GM19395 (cell line): ENCODE data around the gene SOWAHC.
"Not testable (repeated sequence)": the region's sequence is repeated elsewhere in the genome, so short reads cannot be mapped to it uniquely, and the experiment has no call there.

Experiments
- ATAC-seq: cut with Tn5 transposase; IDR thresholded peaks from one replicate; pipeline ENCODE4 v1.9.1; 2021; ENCODE audit warnings: mild to moderate bottlenecking, moderate library complexity; ENCODE audit not compliant: unreplicated experiment

The SOWAHC gene

GRCh38 chr2:109614715-109615636 is 812 bp downstream of the SOWAHC start:
- ATAC-seq, result no peak

DNA sequence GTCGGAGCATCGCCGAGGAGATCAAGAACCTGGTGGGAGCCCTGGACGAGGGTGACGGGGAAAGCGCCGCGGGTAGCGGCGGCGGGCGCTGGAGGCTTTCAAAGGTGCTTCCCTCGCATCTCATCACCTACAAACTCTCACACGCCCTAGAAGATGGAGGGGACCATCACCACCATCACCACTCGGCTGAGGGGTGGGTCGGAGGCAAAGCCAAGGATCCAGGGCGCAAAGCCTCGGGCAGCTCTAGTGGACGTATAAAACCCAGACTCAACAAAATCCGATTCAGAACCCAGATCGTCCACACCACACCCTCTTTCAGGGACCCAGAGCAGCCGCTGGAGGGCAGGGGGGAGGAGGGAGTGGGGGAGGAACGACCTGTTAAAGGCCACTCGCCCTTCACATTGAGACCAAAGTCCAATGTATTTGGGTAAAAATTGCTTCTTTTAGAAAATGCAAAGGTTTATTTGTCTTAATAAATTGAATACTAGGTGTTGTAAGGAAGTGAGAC is 1.5 kb downstream of the SOWAHC start:
- ATAC-seq, result no peak

- no peak for ATAC-seq
Observed at GRCh38 chr2:109616184-109616583, 2.0 kb downstream of the SOWAHC start.

DNA sequence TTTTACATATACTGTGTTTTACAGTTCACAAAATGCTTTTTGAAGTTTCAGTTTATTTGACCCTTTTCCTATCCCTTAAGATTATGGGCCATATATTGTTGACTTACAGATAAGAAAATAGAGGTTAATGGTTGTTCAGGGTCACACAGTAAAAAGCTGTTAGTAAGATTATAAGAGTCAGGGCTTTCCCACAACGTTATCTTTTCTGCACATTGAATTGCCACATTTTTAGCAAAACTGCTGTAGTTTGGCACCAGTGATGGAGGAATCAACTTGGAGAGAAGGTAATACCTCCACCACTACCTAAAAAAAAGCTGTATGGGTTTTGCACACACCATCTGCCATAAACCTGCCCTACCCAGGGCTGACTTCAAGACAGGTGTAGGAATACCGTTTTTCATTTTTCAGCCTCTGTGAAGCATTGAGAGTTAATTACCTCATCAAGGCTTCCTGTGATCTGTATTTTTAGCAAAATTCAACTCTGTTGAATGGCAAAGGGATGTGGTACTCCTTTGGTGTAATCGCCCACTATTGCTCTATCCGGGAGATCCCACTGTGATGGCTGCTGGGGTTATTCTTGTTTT is 5.0 kb downstream of the SOWAHC start:
- no peak for ATAC-seq

GRCh38 chr2:109623297-109623696 is 9.1 kb downstream of the SOWAHC start:
- ATAC-seq, result no peak

DNA sequence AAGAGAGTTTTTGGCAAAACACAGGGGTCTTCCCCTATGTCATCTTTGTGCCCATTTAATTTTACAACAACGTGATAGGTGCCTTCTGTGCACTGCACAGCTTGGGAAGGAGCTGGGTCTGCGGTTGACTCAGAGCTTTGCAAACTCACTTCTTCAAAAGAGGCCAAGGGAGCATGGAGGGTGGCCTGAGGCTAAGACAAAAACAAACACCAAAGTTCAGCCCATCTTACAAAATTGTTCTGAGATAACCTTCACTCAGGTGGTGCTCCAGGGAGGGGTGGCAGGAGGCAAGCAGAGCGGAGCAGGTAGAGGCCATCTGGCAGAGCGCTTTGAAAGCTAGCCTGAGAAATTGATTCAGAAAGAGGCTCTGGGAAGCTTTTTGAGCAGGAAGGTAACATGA is 9.8 kb downstream of the SOWAHC start:
- ATAC-seq, result no peak

DNA sequence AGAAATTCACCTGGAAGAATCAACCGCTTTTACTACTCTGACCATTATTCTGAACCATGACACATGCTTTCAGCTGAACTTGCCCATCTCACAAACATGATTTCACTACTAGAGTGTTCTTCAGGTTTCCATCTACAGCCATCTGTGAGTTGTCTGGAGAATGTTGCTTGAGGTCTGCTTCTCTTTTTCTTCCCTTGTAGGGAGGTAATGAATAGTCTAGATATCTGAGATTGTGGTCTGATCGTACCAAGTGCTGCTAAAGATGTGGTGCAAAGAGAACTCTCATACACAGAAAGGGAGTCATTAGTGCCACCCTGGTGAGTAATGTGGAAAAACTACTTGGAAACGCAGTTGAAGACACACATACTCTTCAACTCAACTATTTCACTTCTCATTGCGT is 10.2 kb downstream of the SOWAHC start:
- ATAC-seq, result no peak

DNA sequence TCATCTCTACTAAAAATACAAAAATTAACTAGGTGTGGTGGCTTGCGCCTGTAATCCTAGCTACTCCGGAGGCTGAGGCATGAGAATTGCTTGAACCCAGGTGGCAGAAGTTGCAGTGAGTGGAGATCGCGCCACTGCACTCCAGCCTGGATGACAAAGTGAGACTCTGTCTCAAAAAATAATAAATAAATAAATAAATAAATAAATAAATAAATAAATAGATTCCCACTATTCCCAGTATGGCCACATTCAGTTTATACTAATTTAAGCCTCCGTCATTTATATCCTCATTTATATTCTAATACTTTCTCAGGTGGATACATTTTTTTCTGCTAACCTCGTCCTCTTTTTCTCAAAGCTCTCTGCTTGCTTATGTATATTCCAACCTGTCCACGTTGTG is 14.2 kb downstream of the SOWAHC start:
- not testable (repeated sequence) for ATAC-seq

GRCh38 chr2:109629867-109630266 is 15.7 kb downstream of the SOWAHC start:
- ATAC-seq, result no peak

GRCh38 chr2:109630441-109631430 is 16.6 kb downstream of the SOWAHC start:
- ATAC-seq, result no peak

- no peak for ATAC-seq
Observed at GRCh38 chr2:109631741-109632140, 17.6 kb downstream of the SOWAHC start.

DNA sequence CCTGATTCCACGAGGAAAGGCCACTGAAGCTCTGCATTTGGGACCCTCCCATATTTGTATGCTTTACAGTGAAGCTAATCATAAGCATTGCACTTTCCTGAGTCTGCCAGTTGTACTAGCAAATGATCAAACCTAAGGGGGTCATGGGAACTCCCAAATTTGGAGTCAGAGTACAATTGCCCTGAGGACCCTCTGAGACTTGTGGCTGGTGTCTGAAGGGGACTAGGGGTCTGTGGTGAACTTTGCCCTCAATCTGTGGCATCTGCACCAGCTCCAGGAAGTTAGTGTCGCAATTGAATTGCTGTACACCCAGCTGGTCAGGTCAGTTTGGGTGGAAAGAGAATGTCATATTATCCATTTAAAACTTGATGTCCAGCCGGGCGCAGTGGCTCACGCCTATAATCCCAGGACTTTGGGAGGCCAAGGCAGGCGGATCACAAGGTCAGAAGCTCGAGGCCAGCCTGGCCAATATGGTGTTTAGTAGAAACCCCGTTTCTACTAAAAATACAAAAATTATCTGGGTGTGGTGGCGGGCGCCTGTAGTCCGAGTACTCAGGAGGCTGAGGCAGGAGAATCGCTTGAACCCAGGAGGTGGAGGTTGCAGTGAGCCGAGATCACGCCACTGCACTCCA is 18.1 kb downstream of the SOWAHC start:
- ATAC-seq, result no peak

DNA sequence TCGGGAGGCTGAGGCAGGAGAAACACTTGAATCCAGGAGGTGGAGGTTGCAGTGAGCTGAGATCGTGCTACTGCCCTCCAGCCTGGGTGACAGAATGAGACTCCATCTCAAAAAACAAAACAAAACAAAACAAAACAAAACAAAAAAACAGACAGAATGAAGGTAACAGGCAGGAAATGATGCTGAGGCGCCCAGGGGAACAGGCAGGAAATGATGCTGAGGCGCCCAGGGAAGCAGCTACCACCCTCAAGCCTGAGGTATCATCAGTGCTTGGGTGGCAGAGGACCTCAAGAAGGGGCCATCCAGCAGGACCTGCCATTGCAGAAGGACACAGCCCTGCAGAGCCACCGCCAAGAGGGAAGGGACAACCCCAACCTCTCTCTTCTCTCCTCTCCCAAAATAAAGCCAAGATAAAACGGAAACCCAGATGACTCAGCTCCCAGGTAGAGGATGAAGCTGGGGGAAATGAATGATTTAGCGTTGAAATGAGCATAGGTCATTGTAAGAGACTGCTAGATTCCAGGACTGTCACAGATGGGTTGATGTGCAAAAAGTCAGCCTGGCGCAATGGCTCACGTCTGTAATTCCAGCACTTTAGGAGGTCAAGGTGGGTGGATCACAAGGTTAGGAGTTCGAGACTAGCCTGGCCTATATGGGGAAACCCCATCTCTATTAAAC is 19.3 kb downstream of the SOWAHC start:
- ATAC-seq, result no peak

GRCh38 chr2:109635426-109636304 is 21.5 kb downstream of the SOWAHC start:
- no peak for ATAC-seq

DNA sequence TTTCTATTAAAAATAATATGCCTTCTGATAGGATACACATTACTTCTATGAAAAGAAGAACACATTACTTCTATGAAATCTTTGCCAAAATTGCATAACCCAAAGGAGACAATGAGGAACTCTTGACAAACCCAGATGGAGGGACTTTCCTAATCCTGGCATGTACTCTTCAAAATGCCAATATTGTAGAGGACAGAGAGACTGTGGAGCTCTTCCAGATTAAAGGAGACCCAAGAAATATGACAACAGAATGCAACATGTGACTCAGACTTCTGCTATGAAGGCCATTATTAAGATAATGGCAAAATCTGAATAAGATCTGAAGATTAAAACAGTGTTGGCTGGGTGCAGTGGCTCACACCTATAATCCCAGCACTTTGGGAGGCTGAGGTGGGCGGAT is 22.2 kb downstream of the SOWAHC start:
- ATAC-seq, result no peak

DNA sequence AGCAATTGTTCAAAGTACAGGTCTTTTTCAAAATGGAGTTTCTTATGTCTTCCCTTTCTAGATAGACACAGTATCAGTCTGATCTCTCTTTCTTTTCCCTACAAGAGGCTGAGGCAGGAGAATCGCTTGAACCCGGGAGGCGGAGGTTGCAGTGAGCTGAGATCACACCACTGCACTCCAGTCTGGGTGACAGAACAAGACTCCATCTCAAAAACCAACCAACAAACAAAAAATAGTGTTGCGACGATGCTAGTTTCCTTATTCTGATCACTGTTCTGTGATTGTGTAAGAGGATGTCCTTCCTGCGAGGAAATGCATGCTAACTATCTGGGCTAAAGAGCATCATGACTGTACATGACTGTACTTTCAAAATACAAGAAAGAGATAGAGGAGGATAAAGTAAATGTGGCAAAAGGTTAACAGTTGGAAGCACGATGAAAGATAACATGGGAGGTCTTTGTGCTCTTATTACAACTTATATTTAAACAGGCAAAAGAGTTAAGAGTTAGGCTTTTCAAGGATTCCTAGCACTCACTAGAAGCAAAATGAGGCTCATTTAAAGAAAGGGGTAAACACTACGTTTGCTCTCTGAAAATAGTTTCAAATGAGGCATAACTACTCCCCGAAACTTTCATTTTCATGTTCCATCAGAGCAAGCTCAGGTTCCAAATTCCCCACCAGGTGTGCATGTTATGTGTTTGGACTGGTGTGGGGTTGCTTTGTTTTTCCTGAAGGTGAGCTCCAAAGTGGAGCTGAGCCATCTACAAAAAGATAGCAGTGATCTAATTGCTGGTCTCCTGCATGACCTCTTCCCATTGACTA is 23.8 kb downstream of the SOWAHC start:
- ATAC-seq, result peak; percentile 83

- no peak for ATAC-seq
Observed at GRCh38 chr2:109638795-109639194, 24.6 kb downstream of the SOWAHC start.

GRCh38 chr2:109640000-109640399 is 25.8 kb downstream of the SOWAHC start:
- not testable (repeated sequence) for ATAC-seq
